ENCODE measurements around the gene XPO4. TPM values are rescaled to one million over a fixed set of nuclear protein-coding genes. Genes with fewer than 3 reads are reported as not detected.

XPO4 gene
- total and polyA plus RNA-seq, 2 of the 8 experiments (the other 6 are each of a cell fraction or from before 2014, with no cell fraction given) = 11.9 to 33.3 TPM

DNA sequence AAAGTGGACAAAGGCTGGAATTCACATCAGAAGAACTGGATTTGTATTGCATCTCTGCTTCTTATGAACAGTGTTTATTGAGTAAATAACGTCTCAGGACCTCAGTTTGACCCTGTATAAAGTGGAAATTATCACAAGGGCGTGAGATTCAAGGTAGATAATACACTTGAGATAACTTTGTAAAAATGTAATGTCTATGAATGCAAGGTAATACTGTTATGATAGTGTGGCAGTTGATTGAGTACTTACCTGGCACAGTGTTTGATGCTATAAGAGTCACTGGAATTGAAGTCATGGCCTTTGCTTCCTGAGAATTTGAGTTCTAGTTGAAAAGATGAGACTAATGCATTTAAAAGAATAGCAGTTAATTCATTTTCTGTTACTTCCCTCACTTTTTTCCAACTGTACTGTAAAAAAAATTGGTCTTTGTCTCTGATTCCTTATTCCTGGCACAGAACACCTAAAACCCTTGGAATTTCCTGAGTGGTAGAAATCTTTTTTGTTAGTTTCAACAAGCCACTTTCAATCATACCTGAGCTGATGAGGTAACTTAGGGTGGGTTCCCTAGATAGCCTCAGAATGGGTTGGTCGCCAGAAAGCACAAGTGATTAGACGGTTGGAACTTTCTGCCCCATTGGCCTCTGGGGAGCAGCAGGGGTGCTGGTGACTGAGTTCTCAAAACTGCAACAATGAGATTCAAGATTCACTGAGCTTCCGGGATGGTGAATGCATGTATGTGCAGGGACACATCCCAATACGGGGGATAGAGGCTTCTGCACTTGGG lies 6.4 kb upstream of the XPO4 start (continued):
- no peak for TF ChIP-seq CHD7 (IDR thresholded peaks at IDR 0.05; ENCODE audit: insufficient replicate concordance, low read length)
- TF ChIP-seq KDM5A (IDR thresholded peaks at IDR 0.05; ENCODE audit: low read length) = no peak
- no peak for TF ChIP-seq SIN3A (conservative IDR thresholded peaks at IDR 0.05 in 1 of 2, IDR thresholded peaks at IDR 0.05 in 1 of 2; ENCODE audit: low read depth in 1 of 2, low read length in 2 of 2)
